GM18868 (cell line): ENCODE measurements around the gene TMEM170B.

Experiments used
- ATAC-seq: cut with Tn5 transposase; IDR thresholded peaks from one replicate; pipeline ENCODE4 v1.9.1; 2021; ENCODE audit warnings: mild to moderate bottlenecking, moderate library complexity; ENCODE audit not compliant: unreplicated experiment

Gene TMEM170B

GRCh38 chr6:11584244-11584643 lies 46.7 kb downstream of the TMEM170B start:
- ATAC-seq: no peak

GRCh38 chr6:11585426-11586016 lies 48.0 kb downstream of the TMEM170B start:
- ATAC-seq: no peak

- ATAC-seq: no peak
Observed at GRCh38 chr6:11586117-11586516, 48.6 kb downstream of the TMEM170B start.

GRCh38 chr6:11586536-11586935 lies 49.0 kb downstream of the TMEM170B start:
- ATAC-seq: no peak

- no peak for ATAC-seq
Observed at GRCh38 chr6:11589261-11589660, 51.7 kb downstream of the TMEM170B start.

- ATAC-seq: no peak
Observed at GRCh38 chr6:11592294-11592906, 54.9 kb downstream of the TMEM170B start.

GRCh38 chr6:11593096-11593495 lies 55.5 kb downstream of the TMEM170B start:
- no peak for ATAC-seq

- ATAC-seq: no peak
Observed at GRCh38 chr6:11595903-11596302, 58.4 kb downstream of the TMEM170B start.

- ATAC-seq: no peak
Observed at GRCh38 chr6:11596640-11597237, 59.2 kb downstream of the TMEM170B start.

GRCh38 chr6:11598687-11599086 lies 61.1 kb downstream of the TMEM170B start:
- ATAC-seq: no peak

GRCh38 chr6:11600251-11600650 lies 62.7 kb downstream of the TMEM170B start:
- no peak for ATAC-seq

- ATAC-seq: no peak
Observed at GRCh38 chr6:11601776-11602605, 64.4 kb downstream of the TMEM170B start.

GRCh38 chr6:11604215-11604614 lies 66.7 kb downstream of the TMEM170B start:
- ATAC-seq: no peak

GRCh38 chr6:11604836-11605506 lies 67.4 kb downstream of the TMEM170B start:
- ATAC-seq: no peak

GRCh38 chr6:11605507-11605905 lies 68.0 kb downstream of the TMEM170B start:
- no peak for ATAC-seq

GRCh38 chr6:11606332-11606731 lies 68.8 kb downstream of the TMEM170B start:
- no peak for ATAC-seq

GRCh38 chr6:11607383-11607782 lies 69.8 kb downstream of the TMEM170B start:
- ATAC-seq: no peak

- no peak for ATAC-seq
Observed at GRCh38 chr6:11608600-11609323, 71.2 kb downstream of the TMEM170B start.

- no peak for ATAC-seq
Observed at GRCh38 chr6:11609324-11610071, 71.9 kb downstream of the TMEM170B start.

- ATAC-seq: no peak
Observed at GRCh38 chr6:11613336-11613735, 75.8 kb downstream of the TMEM170B start.
